Peyer's patch (tissue), 4 donors: ENCODE data around the gene PINK1. TPM values are rescaled to one million over a fixed set of nuclear protein-coding genes. Genes with fewer than 3 reads are reported as not detected.

Experiments
- DNase-seq, 3 donors: peaks; one replicate each; pipeline ENCODE4 v3.0.0-alpha.2; 2017 to 2019
- H3K27ac ChIP-seq, 4 donors: fragments of 200-600 bp; sonication (generic); one replicate each; pipeline ENCODE4 v1.5.1; 2016 to 2019
- H3K27me3 ChIP-seq, 2 donors: fragments of 200-600 bp; sonication (generic); one replicate each; pipeline ENCODE4 v1.5.1; 2019
- H3K36me3 ChIP-seq, 3 donors: fragments of 200-600 bp; sonication (generic); one replicate each; pipeline ENCODE4 v1.5.1; 2016 to 2019
- H3K4me1 ChIP-seq, 4 donors: fragments of 200-600 bp; sonication (generic); one replicate each; pipeline ENCODE4 v1.5.1; 2016 to 2019
- H3K4me3 ChIP-seq, 4 donors: fragments of 200-600 bp; sonication (generic); 1 replicate in 3 of 4; 2 replicates in 1 of 4; pipeline ENCODE4 v1.5.1; 2016 to 2019; ENCODE audit warnings: mild to moderate bottlenecking in 1 of 4
- H3K9me3 ChIP-seq, 4 donors: fragments of 200-600 bp; sonication (generic); one replicate each; pipeline ENCODE4 v1.5.1; 2016 to 2019; ENCODE audit warnings: mild to moderate bottlenecking in 1 of 4
- CTCF ChIP-seq, 6 experiments: fragments of 450-650 bp in 4 of 6; fragments of 200-600 bp in 2 of 6; sonication (generic) in 1 of 6; IDR thresholded peaks; one replicate each; pipeline ENCODE4 v1.5.1; 2017 to 2019; ENCODE audit warnings: antibody characterized with exemption in 6 of 6, mild to moderate bottlenecking in 3 of 6, moderate library complexity in 1 of 6
- POLR2A ChIP-seq, 2 donors: fragments of 450-650 bp; IDR thresholded peaks; one replicate each; pipeline ENCODE4 v1.5.1; 2017; ENCODE audit warnings: antibody characterized with exemption in 2 of 2, mild to moderate bottlenecking in 2 of 2, moderate library complexity in 2 of 2
- total RNA-seq, 4 donors: library from RNA; depleted of rRNA; stranded (reverse); fragments of >200 nt; gene quantifications; one replicate each; pipeline ENCODE4 v1.1.0, GENCODE V29; 2016

Gene PINK1
- 10 to 100 TPM; 71.8 to 96.1 (median 89.4) TPM for total RNA-seq

- peaks cover 0 to 11% (median 4%) of the 10 kb centered on the region in 4 donors for H3K4me1 ChIP-seq
- peak within 1 kb of the TSS; percentile 87 to 99 (median 98) for H3K4me3 ChIP-seq
- DNase-seq: peak; percentile 78 to 96 (median 89)
- H3K36me3 ChIP-seq: peaks cover 0 to 11% (median 0%) of the 10 kb centered on the region in 3 donors
- no peaks in the 10 kb centered on the region for H3K9me3 ChIP-seq
- peak within 1 kb of the TSS; percentile 90 to 96 (median 94) for H3K27ac ChIP-seq
- peak; percentile 96 to 100 (median 100) for TF ChIP-seq CTCF (IDR thresholded peaks at IDR 0.05)
- peak; percentile 33 to 92 for TF ChIP-seq POLR2A (IDR thresholded peaks at IDR 0.05)
- no peaks in the 10 kb centered on the region for H3K27me3 ChIP-seq
Measured at GRCh38 chr1:20633190-20634064, at the start of gene PINK1. TSS of gene PINK1 (plus strand) at chr1:20633458. CDS start at chr1:20633549, 91 bp downstream.

- DNase-seq: no peak
- no peaks in the 10 kb centered on the region for H3K36me3 ChIP-seq
- H3K27me3 ChIP-seq: no peaks in the 10 kb centered on the region
- H3K4me3 ChIP-seq: no peak overlapping the region
- no peak overlapping the region for H3K27ac ChIP-seq
- H3K9me3 ChIP-seq: peaks cover 0 to 4% (median 0%) of the 10 kb centered on the region in 4 donors
- peaks cover 0 to 9% (median 0%) of the 10 kb centered on the region in 4 donors for H3K4me1 ChIP-seq
- TF ChIP-seq POLR2A (IDR thresholded peaks at IDR 0.05) (no peak), CTCF (IDR thresholded peaks at IDR 0.05) (no peak)
Measured at GRCh38 chr1:20584890-20585289, 48.4 kb upstream of the PINK1 start.

GRCh38 chr1:20586953-20587660 is 46.2 kb upstream of the PINK1 start:
- Histone ChIP-seq H3K27me3 (no peaks in the 10 kb centered on the region), H3K27ac (peak overlapping the region in 2 of 4 donors; percentile 31 to 66), H3K36me3 (no peaks in the 10 kb centered on the region), H3K4me1 (peaks cover 0 to 16% (median 0%) of the 10 kb centered on the region in 4 donors), H3K4me3 (no peak overlapping the region), H3K9me3 (peaks cover 0 to 4% (median 0%) of the 10 kb centered on the region in 4 donors)
- TF ChIP-seq POLR2A (IDR thresholded peaks at IDR 0.05): no peak
- no peak for TF ChIP-seq CTCF (IDR thresholded peaks at IDR 0.05)
- peak in 1 of 3 donors; percentile 54 for DNase-seq

DNA sequence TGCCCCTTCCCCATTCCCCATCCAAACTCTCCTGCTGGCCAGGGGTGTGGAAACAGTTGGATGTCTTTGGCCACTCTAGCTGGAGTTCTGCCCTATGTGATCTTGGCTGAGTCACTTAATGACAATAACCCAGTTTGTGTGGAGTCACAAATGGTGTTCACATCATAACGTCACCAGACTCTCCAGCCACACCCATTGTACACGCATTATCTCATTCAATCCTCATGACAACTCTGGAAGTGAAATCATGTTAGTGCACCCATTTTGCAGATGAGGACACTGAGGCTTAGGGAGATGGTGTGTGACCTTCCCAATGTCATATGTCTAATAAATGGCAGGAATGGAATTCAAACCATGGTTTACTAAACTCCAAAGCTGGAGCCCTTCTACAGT is 45.6 kb upstream of the PINK1 start:
- peak in 1 of 3 donors; percentile 74 for DNase-seq
- TF ChIP-seq CTCF (IDR thresholded peaks at IDR 0.05) (no peak), POLR2A (IDR thresholded peaks at IDR 0.05) (no peak)
- H3K27ac ChIP-seq: peak overlapping the region in 2 of 4 donors; percentile 31 to 66

GRCh38 chr1:20588634-20589225 is 44.5 kb upstream of the PINK1 start, which contains the start of gene CDA:
TSS of gene CDA (plus strand) at chr1:20589097. CDS start at chr1:20589130, 33 bp downstream.
- TF ChIP-seq POLR2A (IDR thresholded peaks at IDR 0.05) (peak; percentile 81 to 87), CTCF (IDR thresholded peaks at IDR 0.05) (no peak)
- H3K4me3 ChIP-seq: peak within 1 kb of the TSS in 3 of 4 donors; percentile 20 to 64 (median 51)

More for the DNA sequence above, 45.6 kb upstream of the PINK1 start:
- no peaks in the 10 kb centered on the region for H3K36me3 ChIP-seq
- H3K9me3 ChIP-seq: peaks cover 0 to 4% (median 0%) of the 10 kb centered on the region in 4 donors
- no peaks in the 10 kb centered on the region for H3K27me3 ChIP-seq
- peaks cover 0 to 16% (median 0%) of the 10 kb centered on the region in 4 donors for H3K4me1 ChIP-seq
- no peak overlapping the region for H3K4me3 ChIP-seq

More at GRCh38 chr1:20588634-20589225, 44.5 kb upstream of the PINK1 start, which contains the start of gene CDA:
- Histone ChIP-seq H3K9me3 (peaks cover 0 to 4% (median 0%) of the 10 kb centered on the region in 4 donors), H3K36me3 (no peaks in the 10 kb centered on the region), H3K27me3 (no peaks in the 10 kb centered on the region), H3K4me1 (peaks cover 0 to 16% (median 0%) of the 10 kb centered on the region in 4 donors), H3K27ac (peak within 1 kb of the TSS in 3 of 4 donors; percentile 69 to 91 (median 88))
- DNase-seq: peak in 2 of 3 donors; percentile 78 to 83
